ENCODE data around the gene DISC1. TPM values are rescaled to one million over a fixed set of nuclear protein-coding genes. Genes with fewer than 3 reads are reported as not detected.

DISC1 gene
- total RNA-seq, 1 experiment from 2014 or later = 8.3 TPM

GRCh38 chr1:231844986-231845502, 218.5 kb downstream of the DISC1 start:
- peak; percentile 20 for DNase-seq (ENCODE audit: low read depth)

GRCh38 chr1:231847612-231848397, 221.2 kb downstream of the DISC1 start:
- DNase-seq (ENCODE audit: low read depth) = no peak

GRCh38 chr1:231849981-231850380, 223.4 kb downstream of the DISC1 start:
- DNase-seq (ENCODE audit: low read depth) = no peak

- no peak for DNase-seq (ENCODE audit: low read depth)
Measured at GRCh38 chr1:231850786-231851185, 224.2 kb downstream of the DISC1 start.

- no peak for DNase-seq (ENCODE audit: low read depth)
Measured at GRCh38 chr1:231853588-231854207, 227.1 kb downstream of the DISC1 start.

- DNase-seq (ENCODE audit: low read depth) = no peak
Measured at GRCh38 chr1:231855361-231855760, 228.8 kb downstream of the DISC1 start.

- DNase-seq (ENCODE audit: low read depth) = peak; percentile 11
Measured at GRCh38 chr1:231855926-231856325, 229.3 kb downstream of the DISC1 start.

- DNase-seq (ENCODE audit: low read depth) = no peak
Measured at GRCh38 chr1:231856426-231856825, 229.8 kb downstream of the DISC1 start.

- no peak for DNase-seq (ENCODE audit: low read depth)
Measured at GRCh38 chr1:231856894-231857293, 230.3 kb downstream of the DISC1 start.

- DNase-seq (ENCODE audit: low read depth) = no peak
Measured at GRCh38 chr1:231857609-231858135, 231.1 kb downstream of the DISC1 start.

- no peak for DNase-seq (ENCODE audit: low read depth)
Measured at GRCh38 chr1:231860221-231861088, 233.9 kb downstream of the DISC1 start.

GRCh38 chr1:231861541-231862481, 235.2 kb downstream of the DISC1 start:
- DNase-seq (ENCODE audit: low read depth) = peak; percentile 73

GRCh38 chr1:231862611-231863010, 236.0 kb downstream of the DISC1 start:
- DNase-seq (ENCODE audit: low read depth) = peak; percentile 14

- DNase-seq (ENCODE audit: low read depth) = no peak
Measured at GRCh38 chr1:231865331-231865730, 238.7 kb downstream of the DISC1 start.

- DNase-seq (ENCODE audit: low read depth) = peak; percentile 61
Measured at GRCh38 chr1:231866392-231867331, 240.1 kb downstream of the DISC1 start.

GRCh38 chr1:231867607-231868006, 241.0 kb downstream of the DISC1 start:
- DNase-seq (ENCODE audit: low read depth) = no peak

- DNase-seq (ENCODE audit: low read depth) = no peak
Measured at GRCh38 chr1:231869364-231869763, 242.8 kb downstream of the DISC1 start.

GRCh38 chr1:231871471-231871870, 244.9 kb downstream of the DISC1 start:
- DNase-seq (ENCODE audit: low read depth) = no peak

GRCh38 chr1:231871878-231872277, 245.3 kb downstream of the DISC1 start:
- DNase-seq (ENCODE audit: low read depth) = no peak

Measured in LHCN-M2 (cell line).